Adrenal gland (tissue), 5 donors: ENCODE measurements around the gene VPS9D1.

Source experiments
- POLR2A ChIP-seq, 2 donors: fragments of 450-650 bp; IDR thresholded peaks; one replicate each; pipeline ENCODE4 v1.6.1; 2017; ENCODE audit warnings: antibody characterized with exemption in 2 of 2, mild to moderate bottlenecking in 2 of 2, moderate library complexity in 1 of 2
- TF ChIP-seq, protein P1 (sequence below), 6 experiments: fragments of 450-650 bp in 4 of 6; fragments of 200-600 bp in 2 of 6; sonication (generic) in 1 of 6; IDR thresholded peaks; 1 replicate in 5 of 6; 2 replicates in 1 of 6; pipeline versions ENCODE4 v1.5.1 to v1.8.0; 2016 to 2021; ENCODE audit warnings: antibody characterized with exemption in 6 of 6, mild to moderate bottlenecking in 2 of 6, moderate library complexity in 1 of 6
- donor health status: DM: no; HTN: no; CAD: no.

DNA sequence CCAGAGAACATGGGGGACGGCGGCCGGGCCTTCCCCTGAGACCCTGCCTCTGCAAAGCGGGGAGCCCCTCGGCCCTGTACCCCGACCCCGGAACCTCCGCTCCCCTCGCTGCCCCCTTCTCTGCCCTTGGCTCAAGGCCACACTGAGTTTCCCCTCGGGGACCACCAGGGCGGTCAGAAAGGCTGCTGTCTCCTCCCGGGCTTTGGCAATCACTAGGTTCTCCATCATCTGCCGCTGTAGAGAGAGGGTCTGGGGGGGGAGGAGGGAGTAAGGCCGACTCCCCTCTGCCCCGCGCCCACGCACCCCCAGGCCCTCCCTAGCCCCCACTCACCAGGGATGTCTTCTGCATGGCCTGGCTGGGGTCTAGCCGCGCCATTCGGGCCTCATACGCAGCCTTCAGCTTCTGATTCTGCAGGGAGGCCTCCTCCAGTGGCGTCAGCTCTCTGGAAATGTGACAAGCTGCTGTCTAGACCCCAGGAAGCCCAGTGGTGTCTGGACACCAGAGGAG is 8.4 kb downstream of the VPS9D1 start:
- no peak for TF ChIP-seq POLR2A (IDR thresholded peaks at IDR 0.05)
- TF ChIP-seq, protein P1, sequence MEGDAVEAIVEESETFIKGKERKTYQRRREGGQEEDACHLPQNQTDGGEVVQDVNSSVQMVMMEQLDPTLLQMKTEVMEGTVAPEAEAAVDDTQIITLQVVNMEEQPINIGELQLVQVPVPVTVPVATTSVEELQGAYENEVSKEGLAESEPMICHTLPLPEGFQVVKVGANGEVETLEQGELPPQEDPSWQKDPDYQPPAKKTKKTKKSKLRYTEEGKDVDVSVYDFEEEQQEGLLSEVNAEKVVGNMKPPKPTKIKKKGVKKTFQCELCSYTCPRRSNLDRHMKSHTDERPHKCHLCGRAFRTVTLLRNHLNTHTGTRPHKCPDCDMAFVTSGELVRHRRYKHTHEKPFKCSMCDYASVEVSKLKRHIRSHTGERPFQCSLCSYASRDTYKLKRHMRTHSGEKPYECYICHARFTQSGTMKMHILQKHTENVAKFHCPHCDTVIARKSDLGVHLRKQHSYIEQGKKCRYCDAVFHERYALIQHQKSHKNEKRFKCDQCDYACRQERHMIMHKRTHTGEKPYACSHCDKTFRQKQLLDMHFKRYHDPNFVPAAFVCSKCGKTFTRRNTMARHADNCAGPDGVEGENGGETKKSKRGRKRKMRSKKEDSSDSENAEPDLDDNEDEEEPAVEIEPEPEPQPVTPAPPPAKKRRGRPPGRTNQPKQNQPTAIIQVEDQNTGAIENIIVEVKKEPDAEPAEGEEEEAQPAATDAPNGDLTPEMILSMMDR (IDR thresholded peaks at IDR 0.05) = no peak
